MG63 (cell line): Measurements from ENCODE around the gene SALL1. TPM values are rescaled to one million over a fixed set of nuclear protein-coding genes. Genes with fewer than 3 reads are reported as not detected.
A peak's percentile ranks its signal among the peaks of the same experiment; 100 is the strongest.

Source experiments
- DNase-seq: peaks from one replicate; pipeline ENCODE4 v3.0.0-alpha.2; 2020
- H3K27me3 ChIP-seq: fragments of 250-450 bp; sonication (Bioruptor Pico); 2 replicates; pipeline ENCODE4 v1.5.1; 2020; ENCODE audit warnings: mild to moderate bottlenecking, moderate library complexity
- H3K36me3 ChIP-seq: fragments of 250-450 bp; sonication (Bioruptor Pico); 2 replicates; pipeline ENCODE4 v1.5.1; 2020; ENCODE audit warnings: mild to moderate bottlenecking, moderate library complexity
- H3K4me3 ChIP-seq: fragments of 250-450 bp; sonication (Bioruptor Pico); 2 replicates; pipeline ENCODE4 v1.5.1; 2020; ENCODE audit warnings: mild to moderate bottlenecking, moderate library complexity
- H3K9me3 ChIP-seq: fragments of 250-450 bp; sonication (Bioruptor Pico); 2 replicates; pipeline ENCODE4 v1.5.1; 2020; ENCODE audit warnings: mild to moderate bottlenecking, moderate library complexity
- total RNA-seq: library from RNA; depleted of rRNA; stranded (reverse); fragments of >200 nt; shearing (Covaris generic); gene quantifications from 2 replicates; pipeline ENCODE4 v1.2.3, GENCODE V29; 2014; ENCODE audit warnings: low replicate concordance; rRNA removed

Gene SALL1
- 0.13 and 0.84 TPM in 2 replicates for total RNA-seq

DNA sequence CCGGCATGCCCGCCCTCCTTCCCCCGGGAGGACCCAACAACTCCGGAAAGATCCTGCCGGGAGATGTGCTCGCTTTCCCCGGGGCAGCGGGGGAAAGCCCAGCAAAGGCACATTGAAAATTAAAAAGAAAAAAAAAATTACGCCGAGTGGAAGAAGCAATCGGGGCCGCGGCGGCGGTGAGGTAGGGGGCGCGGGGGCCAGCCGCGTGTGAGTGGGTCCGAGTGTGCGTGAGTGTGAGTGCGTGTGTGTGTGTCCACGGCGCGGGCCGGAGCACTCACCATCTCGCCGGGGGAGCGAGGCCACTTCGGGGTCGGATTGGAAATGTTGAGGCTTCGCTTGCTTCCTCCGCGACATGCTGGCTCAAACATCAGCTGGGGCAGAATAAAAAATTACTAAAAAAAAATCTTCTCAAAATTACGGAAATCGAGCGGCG, at the start of gene SALL1:
TSS of gene SALL1 (minus strand) at position 383 of the 433 bp plus-strand sequence. CDS start at position 354, 29 bp downstream.
- H3K36me3 ChIP-seq, result no peaks in the 10 kb centered on the region
- peak within 1 kb of the TSS; percentile 51 for H3K4me3 ChIP-seq
- no peaks in the 10 kb centered on the region for H3K27me3 ChIP-seq
- no peak for DNase-seq
- no peaks in the 10 kb centered on the region for H3K9me3 ChIP-seq

DNA sequence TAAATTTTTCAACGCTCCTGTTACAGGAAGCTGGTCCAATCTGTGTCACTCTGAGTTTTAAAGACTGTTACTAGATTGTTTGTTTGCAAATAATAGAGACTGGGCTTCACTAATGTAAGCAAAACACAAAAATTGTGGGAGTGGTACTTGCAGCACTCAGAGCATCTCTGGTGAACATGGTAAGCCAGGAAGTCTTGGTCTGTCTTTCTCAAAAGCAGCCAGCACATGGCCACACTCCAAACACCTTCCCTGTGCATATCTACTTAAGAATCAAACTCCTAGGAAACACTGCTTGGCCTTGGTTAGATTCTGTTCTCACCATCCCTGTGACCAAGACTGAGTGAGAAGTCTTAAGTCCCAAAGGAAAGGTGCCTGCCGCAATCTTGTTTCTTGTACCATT, 49.7 kb upstream of the SALL1 start:
- H3K36me3 ChIP-seq, result no peaks in the 10 kb centered on the region
- H3K9me3 ChIP-seq, result peaks cover 11% of the 10 kb centered on the region
- no peak for DNase-seq
- H3K4me3 ChIP-seq, result no peak overlapping the region
- H3K27me3 ChIP-seq, result no peaks in the 10 kb centered on the region

DNA sequence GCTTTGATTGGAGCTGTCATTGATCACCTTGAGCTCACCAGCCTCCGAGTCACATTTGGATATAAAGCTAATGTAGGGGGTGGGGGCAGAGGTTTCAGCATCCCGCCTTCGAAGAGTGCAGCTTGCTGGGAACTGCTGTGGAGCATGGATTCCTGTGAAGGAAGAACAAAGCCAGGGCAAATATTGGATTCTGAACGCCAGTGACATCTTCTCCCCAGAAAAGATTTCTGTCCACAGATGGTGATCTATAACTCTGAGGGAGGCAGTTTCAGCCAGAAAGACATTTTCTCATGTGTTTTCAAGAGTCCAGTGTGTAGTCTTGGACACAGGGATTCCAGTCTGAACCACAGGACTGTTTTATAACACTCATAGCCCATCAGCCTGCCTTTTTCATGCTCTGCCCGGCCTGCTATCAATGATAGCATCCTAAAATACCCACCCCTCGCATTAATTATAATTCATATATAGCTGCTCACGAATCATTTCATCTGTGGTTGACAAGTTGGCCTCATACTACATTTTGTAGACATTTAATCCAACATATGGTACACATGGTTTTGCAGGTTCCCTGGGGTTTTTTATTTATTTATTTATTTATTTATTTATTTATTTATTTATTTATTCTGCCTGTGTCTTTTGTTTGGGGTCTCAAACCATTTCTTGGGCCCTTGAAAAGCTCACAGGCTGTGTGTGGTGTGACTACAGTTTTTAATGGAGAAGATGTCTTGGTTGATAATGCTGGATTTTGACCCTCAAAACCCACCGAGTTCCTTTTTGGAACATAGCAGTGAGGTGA, 47.1 kb upstream of the SALL1 start:
- Histone ChIP-seq H3K36me3 (no peaks in the 10 kb centered on the region), H3K4me3 (no peak overlapping the region), H3K9me3 (peaks cover 11% of the 10 kb centered on the region), H3K27me3 (no peaks in the 10 kb centered on the region)
- no peak for DNase-seq

DNA sequence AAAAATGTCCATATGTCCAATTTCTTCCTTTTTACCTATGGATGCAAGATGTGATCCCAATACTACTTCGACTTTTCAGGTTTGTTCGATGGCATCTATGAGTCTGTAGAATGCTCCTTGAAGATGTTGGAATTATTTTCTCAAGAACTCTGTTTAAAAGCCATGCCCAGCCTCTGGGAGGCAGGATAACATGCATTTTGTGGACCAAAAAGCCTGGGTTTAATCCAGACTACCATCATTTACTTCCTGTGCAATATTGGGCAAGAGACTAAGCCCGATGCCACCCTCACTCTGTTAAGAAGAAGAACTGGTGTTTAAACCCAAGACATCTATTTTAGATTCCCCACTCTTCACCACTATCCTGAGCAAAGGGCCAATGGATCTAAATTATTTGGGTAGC, 42.8 kb upstream of the SALL1 start:
- DNase-seq, result no peak
- Histone ChIP-seq H3K36me3 (no peaks in the 10 kb centered on the region), H3K27me3 (no peaks in the 10 kb centered on the region), H3K4me3 (no peak overlapping the region), H3K9me3 (no peaks in the 10 kb centered on the region)

DNA sequence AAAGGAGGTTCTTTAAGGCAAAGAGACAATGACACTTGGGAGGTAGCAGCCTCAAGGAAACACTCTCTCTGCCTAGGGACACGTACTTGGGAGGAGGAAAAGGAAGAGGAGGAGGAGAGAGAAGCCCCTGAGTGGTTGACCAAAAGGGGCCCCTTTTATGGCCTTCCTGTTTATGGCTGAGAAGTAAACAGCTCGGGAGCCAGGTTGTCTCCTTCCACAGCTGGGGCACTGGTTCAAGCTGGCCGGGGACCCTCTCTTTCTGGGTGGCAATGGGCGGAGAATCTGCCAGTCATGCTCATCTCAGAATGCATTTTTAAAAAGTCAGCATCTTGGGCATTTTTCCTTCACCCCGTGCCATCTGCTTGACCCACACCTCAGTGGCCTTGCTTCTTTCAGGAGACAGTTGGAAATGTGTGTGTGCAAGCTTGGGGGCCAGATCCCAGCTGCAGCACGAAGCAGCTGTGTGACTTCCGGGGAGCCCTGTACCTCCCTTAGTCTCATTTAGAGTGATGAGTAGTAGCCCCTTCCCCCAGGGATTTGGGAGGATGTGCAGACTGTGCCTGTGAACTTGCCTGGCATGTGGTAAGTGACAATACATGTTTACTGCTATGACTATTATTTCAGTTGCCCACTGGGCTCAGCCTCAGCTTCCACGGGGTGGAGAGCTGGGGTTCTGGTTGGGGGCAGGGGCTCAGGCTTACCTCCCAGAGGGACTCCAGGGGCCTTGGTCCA, 33.8 kb upstream of the SALL1 start:
- no peaks in the 10 kb centered on the region for H3K9me3 ChIP-seq
- no peak for DNase-seq
- no peak overlapping the region for H3K4me3 ChIP-seq
- no peaks in the 10 kb centered on the region for H3K36me3 ChIP-seq
- H3K27me3 ChIP-seq, result no peaks in the 10 kb centered on the region

DNA sequence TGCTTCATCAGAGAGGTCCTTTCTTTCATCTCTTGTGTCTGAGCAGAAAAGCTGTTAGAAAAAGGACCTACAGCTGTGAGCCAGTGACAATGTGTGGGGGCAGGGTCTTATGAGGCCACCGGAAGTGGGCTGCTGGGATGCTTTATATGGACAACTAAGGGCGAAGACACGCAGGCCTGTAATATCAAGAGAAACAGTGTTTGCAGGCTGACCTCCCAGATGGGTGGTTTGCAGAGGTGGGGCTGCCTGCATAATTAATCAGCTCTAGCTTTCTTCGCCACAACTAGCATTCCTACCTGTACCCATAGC, 30.4 kb upstream of the SALL1 start:
- no peaks in the 10 kb centered on the region for H3K9me3 ChIP-seq
- DNase-seq, result no peak

DNA sequence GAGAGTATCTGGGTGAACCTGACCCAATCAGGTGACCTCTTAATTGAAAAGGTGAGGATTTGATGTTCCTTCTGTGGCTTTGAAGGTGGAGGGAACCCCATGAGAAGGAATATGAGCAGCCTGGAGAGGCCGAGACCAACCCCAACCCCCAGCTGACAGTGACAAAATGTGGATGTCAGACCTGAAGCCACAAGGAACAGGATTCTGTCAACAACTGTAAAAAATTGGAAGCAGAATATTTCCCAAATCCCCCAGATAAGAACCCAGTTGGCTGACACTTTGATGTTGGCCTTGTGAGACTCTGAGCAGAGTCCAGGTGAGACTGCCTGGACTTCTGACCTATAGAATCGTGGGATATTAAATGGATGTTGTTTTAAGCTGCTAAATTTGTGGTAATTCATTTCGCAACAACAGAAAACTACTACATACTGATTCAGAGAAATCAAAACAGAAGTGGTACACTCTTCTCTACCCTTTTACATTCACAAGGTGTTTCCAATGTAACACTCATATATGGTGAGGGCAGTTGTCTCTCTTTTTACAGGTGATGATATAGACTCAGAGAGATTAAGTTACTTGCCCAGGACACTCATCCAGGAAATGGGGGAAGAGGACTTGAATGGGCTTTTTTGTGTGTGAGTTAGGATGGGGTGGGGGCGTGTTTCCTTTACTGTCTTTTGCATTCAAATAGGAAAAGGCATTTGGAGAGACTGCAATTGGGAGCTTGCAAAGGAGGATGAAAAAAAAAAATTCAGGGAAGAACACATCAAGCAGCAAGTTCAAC, 29.8 kb upstream of the SALL1 start:
- H3K9me3 ChIP-seq, result no peaks in the 10 kb centered on the region
- no peaks in the 10 kb centered on the region for H3K36me3 ChIP-seq
- no peaks in the 10 kb centered on the region for H3K27me3 ChIP-seq
- H3K4me3 ChIP-seq, result no peak overlapping the region
- DNase-seq, result no peak

More for the DNA sequence above, 30.4 kb upstream of the SALL1 start:
- no peak overlapping the region for H3K4me3 ChIP-seq
- H3K36me3 ChIP-seq, result no peaks in the 10 kb centered on the region
- no peaks in the 10 kb centered on the region for H3K27me3 ChIP-seq

DNA sequence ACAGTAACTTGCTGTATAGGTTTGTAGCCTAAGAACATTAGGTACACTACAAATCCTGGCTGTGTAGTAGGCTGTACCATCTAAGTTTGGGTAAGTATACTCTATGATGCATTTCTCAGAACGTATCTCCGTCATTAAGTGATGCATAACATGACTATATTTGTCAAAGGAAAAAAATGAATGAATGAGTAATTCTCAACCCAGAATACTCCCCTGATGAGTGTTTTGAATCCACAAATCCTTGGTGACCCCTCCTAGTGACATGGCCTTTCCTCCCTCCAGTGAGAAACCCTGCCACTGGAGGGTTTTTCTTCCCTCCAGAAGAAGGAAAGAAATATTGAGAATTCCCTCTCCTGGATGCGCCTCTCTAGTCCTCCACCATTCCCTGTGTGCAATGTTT, 24.0 kb upstream of the SALL1 start:
- Histone ChIP-seq H3K9me3 (no peaks in the 10 kb centered on the region), H3K27me3 (no peaks in the 10 kb centered on the region), H3K4me3 (no peak overlapping the region), H3K36me3 (no peaks in the 10 kb centered on the region)
- no peak for DNase-seq

DNA sequence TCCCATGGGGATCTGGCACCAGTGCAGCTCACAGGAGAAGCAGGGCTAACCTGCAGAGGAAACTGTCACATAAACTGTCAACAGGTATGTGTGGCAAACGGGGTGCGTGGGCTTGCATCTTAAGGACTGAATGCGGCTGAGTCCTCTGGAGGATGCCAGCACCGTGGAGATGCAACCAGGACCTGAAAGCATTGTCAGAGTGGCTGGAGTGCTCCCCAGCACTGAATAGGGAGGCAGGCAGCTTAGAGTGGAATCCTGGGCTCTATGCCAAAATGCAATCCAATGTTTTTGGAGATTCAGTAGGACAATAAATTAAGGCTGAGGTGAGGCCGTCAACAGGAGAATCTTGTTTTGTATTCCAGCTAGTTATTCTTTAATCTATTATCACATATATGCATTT, 21.3 kb upstream of the SALL1 start:
- Histone ChIP-seq H3K36me3 (no peaks in the 10 kb centered on the region), H3K4me3 (no peak overlapping the region), H3K9me3 (no peaks in the 10 kb centered on the region), H3K27me3 (no peaks in the 10 kb centered on the region)
- DNase-seq, result no peak

DNA sequence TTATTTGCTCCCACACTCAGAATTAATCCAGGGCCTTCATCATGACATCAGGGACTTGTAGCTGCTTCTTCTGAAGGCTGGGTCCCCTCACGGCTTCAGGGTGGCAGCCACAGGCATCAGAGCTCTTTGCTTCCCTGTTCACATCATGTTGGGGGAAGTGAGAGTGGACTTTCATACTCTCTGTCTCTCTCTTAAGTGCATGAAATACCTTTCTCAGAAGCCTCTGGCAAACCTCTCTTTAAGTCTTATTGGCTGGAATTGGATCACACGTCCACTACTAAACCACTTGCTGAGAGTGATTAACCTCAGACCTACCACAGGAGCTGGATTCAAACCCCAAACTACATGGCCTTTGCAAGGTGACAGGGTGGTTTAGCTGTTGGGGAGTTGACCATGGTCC, 17.7 kb upstream of the SALL1 start:
- H3K4me3 ChIP-seq, result no peak overlapping the region
- no peaks in the 10 kb centered on the region for H3K9me3 ChIP-seq

DNA sequence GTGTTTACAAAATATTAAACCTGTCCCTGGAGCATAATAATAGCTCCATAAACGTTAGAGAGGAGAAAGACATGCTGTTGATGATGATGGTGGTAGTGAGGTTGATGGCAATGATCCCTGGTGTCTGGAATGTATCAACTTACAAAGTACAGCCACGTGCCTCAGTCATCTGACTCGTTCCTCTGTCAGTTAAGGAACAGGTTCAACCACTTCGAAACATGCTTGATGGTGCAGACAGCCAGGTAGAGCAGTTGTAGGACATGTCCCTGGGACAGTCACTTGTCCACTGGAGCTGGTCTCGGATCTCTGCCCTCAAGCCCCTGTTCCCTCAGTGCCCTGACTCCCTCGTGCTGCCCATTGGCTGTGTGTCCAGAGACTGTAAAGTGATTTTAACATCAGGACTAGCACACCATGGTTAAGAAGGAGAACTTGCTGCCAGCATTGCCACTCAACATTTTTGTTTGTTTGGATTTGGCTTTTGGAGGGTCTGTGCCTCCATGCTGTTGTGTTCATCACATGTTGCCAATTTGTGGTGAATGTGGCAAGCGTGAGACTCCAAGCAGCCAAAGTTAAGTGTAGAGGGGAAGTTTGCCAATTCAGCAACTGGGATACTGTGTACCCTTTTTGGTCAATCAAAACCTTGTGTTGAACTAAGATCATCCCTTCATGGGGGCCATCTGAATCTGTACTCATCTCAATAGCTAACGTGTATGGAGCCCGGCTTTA, 16.3 kb upstream of the SALL1 start:
- Histone ChIP-seq H3K27me3 (no peaks in the 10 kb centered on the region), H3K36me3 (no peaks in the 10 kb centered on the region)
- DNase-seq, result no peak

More for the DNA sequence above, 17.7 kb upstream of the SALL1 start:
- no peak for DNase-seq
- no peaks in the 10 kb centered on the region for H3K27me3 ChIP-seq
- no peaks in the 10 kb centered on the region for H3K36me3 ChIP-seq

DNA sequence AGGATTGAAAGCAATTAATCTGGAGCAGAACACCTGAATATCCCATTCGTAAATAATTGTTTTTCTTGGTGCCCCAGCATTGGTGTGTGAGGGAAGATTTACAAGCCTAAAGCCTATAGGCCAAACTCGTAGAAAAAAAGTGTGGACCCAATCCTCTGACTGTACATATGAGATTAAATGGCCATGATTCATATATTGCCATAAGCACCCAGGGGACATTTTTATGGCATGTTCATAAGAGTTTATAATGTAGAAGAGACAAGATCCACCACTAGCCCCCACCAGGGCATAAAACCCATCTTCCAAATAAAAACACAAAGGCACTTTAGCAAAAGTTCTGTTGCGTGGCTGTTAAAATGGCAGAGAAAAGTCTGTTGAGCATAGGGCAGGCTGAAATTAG, 15.5 kb upstream of the SALL1 start:
- Histone ChIP-seq H3K4me3 (no peak overlapping the region), H3K36me3 (no peaks in the 10 kb centered on the region), H3K9me3 (no peaks in the 10 kb centered on the region), H3K27me3 (no peaks in the 10 kb centered on the region)
- no peak for DNase-seq

More for the DNA sequence above, 16.3 kb upstream of the SALL1 start:
- Histone ChIP-seq H3K9me3 (no peaks in the 10 kb centered on the region), H3K4me3 (no peak overlapping the region)

DNA sequence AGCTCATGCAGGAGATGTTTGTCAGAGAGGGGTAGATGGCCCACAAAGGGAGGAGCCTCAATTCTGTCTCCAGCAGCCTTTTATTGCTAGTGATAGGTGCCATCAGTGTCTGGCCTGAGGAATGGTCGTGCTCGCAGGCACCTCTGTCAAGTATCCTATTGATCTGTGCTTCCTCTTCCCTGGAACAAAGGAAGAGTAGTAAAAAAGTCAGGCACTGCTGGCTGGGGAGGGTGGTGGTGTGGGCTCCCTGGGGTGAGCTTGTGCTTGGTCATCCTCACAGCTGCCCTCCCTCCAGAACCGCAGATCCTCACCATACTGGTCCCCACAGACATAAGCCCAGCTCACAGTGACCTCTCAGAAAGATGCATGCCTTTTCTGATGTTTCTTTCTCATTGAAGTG, 15.0 kb upstream of the SALL1 start:
- DNase-seq, result no peak
- Histone ChIP-seq H3K27me3 (no peaks in the 10 kb centered on the region), H3K9me3 (no peaks in the 10 kb centered on the region), H3K36me3 (no peaks in the 10 kb centered on the region), H3K4me3 (no peak overlapping the region)

DNA sequence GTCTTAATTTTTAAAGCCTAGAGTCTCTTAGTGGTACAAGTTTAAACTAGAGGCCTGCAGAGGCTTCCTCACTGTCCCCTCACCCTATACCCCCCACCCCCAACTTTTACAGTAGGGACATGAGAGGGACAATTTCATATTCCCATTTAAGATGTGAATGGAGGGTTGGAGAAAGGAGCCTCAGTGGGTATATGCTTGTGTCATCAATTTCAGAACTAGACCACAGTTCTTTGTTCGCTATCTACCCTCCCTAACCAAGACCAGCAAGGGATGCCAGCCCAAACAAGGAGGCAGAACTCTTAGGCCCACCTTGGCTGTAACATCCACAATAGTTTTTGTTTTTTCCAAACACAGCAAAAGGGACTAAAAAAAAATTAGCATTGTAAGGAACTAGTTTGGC, 14.0 kb upstream of the SALL1 start:
- no peaks in the 10 kb centered on the region for H3K9me3 ChIP-seq
- H3K36me3 ChIP-seq, result no peaks in the 10 kb centered on the region
- H3K27me3 ChIP-seq, result no peaks in the 10 kb centered on the region
- no peak for DNase-seq
- H3K4me3 ChIP-seq, result no peak overlapping the region

DNA sequence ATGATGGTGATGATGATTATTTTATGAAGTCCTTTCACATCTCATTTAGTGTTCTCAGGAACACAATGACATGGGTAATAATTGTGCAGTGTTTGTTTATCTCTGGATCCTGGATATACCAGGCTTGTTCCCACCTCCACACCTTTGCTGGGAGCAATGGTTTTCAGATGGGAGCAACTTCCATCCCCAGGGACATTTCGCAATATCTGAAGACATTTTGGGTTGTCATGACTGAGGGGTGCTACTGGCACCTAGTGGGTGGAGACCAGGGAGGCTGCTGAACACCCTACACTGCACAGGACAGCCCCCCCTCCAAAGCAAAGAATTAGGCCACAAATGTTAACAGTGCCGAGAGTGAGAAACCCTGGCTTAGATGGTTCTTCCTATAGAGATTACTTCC, 13.5 kb upstream of the SALL1 start:
- H3K27me3 ChIP-seq, result no peaks in the 10 kb centered on the region
- no peaks in the 10 kb centered on the region for H3K36me3 ChIP-seq
- H3K9me3 ChIP-seq, result no peaks in the 10 kb centered on the region
- no peak for DNase-seq
- no peak overlapping the region for H3K4me3 ChIP-seq

DNA sequence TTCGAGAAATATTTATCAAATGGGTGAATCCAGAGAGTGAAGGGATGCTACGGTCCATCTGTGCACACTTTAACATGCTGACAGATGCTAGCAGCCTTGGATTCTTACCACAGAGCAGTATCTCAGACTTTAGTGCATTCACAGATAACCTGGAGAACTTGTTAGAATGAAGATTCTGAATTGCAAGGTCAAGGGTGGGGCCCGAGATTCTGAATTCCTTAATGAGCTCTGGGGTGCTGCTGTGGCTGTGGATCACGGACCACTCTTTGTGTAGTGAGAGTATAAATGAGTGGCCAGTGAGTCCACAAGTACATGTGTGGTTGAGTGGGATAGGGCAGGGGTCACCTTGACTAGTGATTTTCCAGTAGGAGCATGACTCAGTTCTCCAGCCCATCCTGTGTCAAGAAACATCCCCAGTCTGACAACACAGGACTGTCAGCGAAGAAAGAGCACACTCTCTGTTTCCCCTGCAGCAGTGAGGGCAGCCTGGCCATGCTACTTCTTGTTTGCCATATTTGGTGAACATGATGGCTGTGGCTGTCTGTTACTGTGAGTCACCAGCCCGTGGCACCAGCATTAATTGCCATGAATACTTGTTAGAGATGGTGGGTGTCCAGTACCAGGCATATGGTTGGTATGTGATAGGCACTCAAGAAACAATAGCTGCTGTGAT, 13.0 kb upstream of the SALL1 start:
- H3K27me3 ChIP-seq, result no peaks in the 10 kb centered on the region
- DNase-seq, result no peak
- no peaks in the 10 kb centered on the region for H3K9me3 ChIP-seq
- H3K4me3 ChIP-seq, result no peak overlapping the region
- no peaks in the 10 kb centered on the region for H3K36me3 ChIP-seq
